ENCODE measurements around the gene AKAP6.

- TF ChIP-seq CTCF (IDR thresholded peaks at IDR 0.05), result no peak
- TF ChIP-seq POLR2AphosphoS5 (IDR thresholded peaks at IDR 0.05), result no peak
- TF ChIP-seq POLR2A (IDR thresholded peaks at IDR 0.05), result no peak
- TF ChIP-seq EP300 (IDR thresholded peaks at IDR 0.05), result no peak
These were observed 354.6 kb downstream of the AKAP6 start for GRCh38 chr14:32683679-32684078.
